Activated CD4-positive, alpha-beta T cell treated with anti-CD3 and anti-CD28 coated beads, Interleukin-2, amount 10 ng/mL, durations not matched to agents 7 days and 5 days (primary cell): ENCODE results near the gene EDEM2. TPM values are rescaled to one million over a fixed set of nuclear protein-coding genes. Genes with fewer than 3 reads are reported as not detected.
A peak's percentile ranks its signal among the peaks of the same experiment; 100 is the strongest.
"Not testable (repeated sequence)": the region's sequence is repeated elsewhere in the genome, so short reads cannot be mapped to it uniquely, and the experiment has no call there.

Source experiments
- CTCF ChIA-PET: fragments of 350-600 bp; sonication (Branson Sonifier 250); formaldehyde crosslinking; loops from one replicate; lab custom pipeline; 2021; ENCODE audit warnings: antibody characterized with exemption; lab: Charles Lee
- POLR2A ChIA-PET: fragments of 350-600 bp; sonication (Branson Sonifier 250); formaldehyde crosslinking; loops from one replicate; lab custom pipeline; 2021; ENCODE audit warnings: antibody characterized with exemption; lab: Charles Lee
- DNase-seq: peaks from one replicate; pipeline ENCODE4 v3.0.0-alpha.2; 2020
- H3K27ac Mint-ChIP-seq: one replicate; pipeline ENCODE4 v1.8.0; 2021; ENCODE audit warnings: mild to moderate bottlenecking, moderate library complexity, mixed read lengths
- H3K27me3 Mint-ChIP-seq: one replicate; pipeline ENCODE4 v1.8.0; 2021; ENCODE audit warnings: mixed read lengths
- H3K36me3 Mint-ChIP-seq: one replicate; pipeline ENCODE4 v1.8.0; 2021; ENCODE audit warnings: low read depth, mixed read lengths
- H3K4me1 Mint-ChIP-seq: one replicate; pipeline ENCODE4 v1.8.0; 2021; ENCODE audit warnings: mixed read lengths
- H3K4me3 Mint-ChIP-seq: one replicate; pipeline ENCODE4 v1.8.0; 2021; ENCODE audit warnings: mild to moderate bottlenecking, moderate library complexity, mixed read lengths
- H3K9me3 Mint-ChIP-seq: one replicate; pipeline ENCODE4 v1.8.0; 2021; ENCODE audit warnings: mixed read lengths
- total RNA-seq, 2 experiments: library from RNA; stranded (reverse); gene quantifications; one replicate each; pipeline ENCODE4 v1.2.3, GENCODE V29; 2021

Gene EDEM2
- total RNA-seq = 10 to 100 TPM; 22.8 to 25.0 TPM

GRCh38 chr20:35146920-35147574 lies at the start of gene EDEM2:
TSS of gene EDEM2 (minus strand) at chr20:35147336. CDS start at chr20:35147258, 78 bp downstream.
- peak within 1 kb of the TSS; percentile 95 for H3K4me3 Mint-ChIP-seq
- H3K27ac Mint-ChIP-seq = peak within 1 kb of the TSS; percentile 93
- peak; percentile 95 for DNase-seq
- peaks cover 31% of the 10 kb centered on the region for H3K4me1 Mint-ChIP-seq
- H3K27me3 Mint-ChIP-seq = peaks cover 3% of the 10 kb centered on the region
- ChIA-PET POLR2A (interaction anchor here (0.7 to 1.4 kb wide), 5 partner anchors 118 to 807 kb away, joined by 3 to 6 read pairs (median 4); partner anchors contain the start of gene MMP24OS), CTCF (interaction anchor here (0.7 to 1.9 kb wide), 10 partner anchors 10 to 268 kb away, joined by 3 to 10 read pairs (median 4); partner anchors contain the start of gene EIF6)
- H3K9me3 Mint-ChIP-seq = no peaks in the 10 kb centered on the region
- peaks cover 8% of the 10 kb centered on the region for H3K36me3 Mint-ChIP-seq

- H3K27me3 Mint-ChIP-seq = no peaks in the 10 kb centered on the region
- no peak overlapping the region for H3K27ac Mint-ChIP-seq
- no peak overlapping the region for H3K4me3 Mint-ChIP-seq
- H3K36me3 Mint-ChIP-seq = peaks cover 10% of the 10 kb centered on the region
- H3K4me1 Mint-ChIP-seq = no peaks in the 10 kb centered on the region
- CTCF ChIA-PET = interaction anchor here (0.7 kb wide), 1 partner anchor 758 kb away, joined by 8 read pairs; no protein-coding TSS in a partner anchor
- DNase-seq = no peak
- peaks cover 18% of the 10 kb centered on the region for H3K9me3 Mint-ChIP-seq
- POLR2A ChIA-PET = no interaction called here
These were observed 49.2 kb upstream of the EDEM2 start for GRCh38 chr20:35196313-35196712.

- H3K27me3 Mint-ChIP-seq, DNase-seq, H3K27ac Mint-ChIP-seq, POLR2A ChIA-PET, CTCF ChIA-PET, H3K4me1 Mint-ChIP-seq, H3K4me3 Mint-ChIP-seq, H3K36me3 Mint-ChIP-seq: not testable (repeated sequence)
- H3K9me3 Mint-ChIP-seq = peaks cover 13% of the 10 kb centered on the region
These were observed 46.1 kb upstream of the EDEM2 start for GRCh38 chr20:35193031-35193791.

GRCh38 chr20:35192118-35192872 lies 45.2 kb upstream of the EDEM2 start:
- Mint-ChIP-seq H3K4me1 (no peaks in the 10 kb centered on the region), H3K27ac (peak overlapping the region; percentile 11), H3K9me3 (peaks cover 11% of the 10 kb centered on the region), H3K36me3 (peaks cover 8% of the 10 kb centered on the region), H3K4me3 (no peak overlapping the region), H3K27me3 (no peaks in the 10 kb centered on the region)
- CTCF ChIA-PET = no interaction called here
- no peak for DNase-seq
- POLR2A ChIA-PET = no interaction called here

- H3K27ac Mint-ChIP-seq = no peak overlapping the region
- peaks cover 4% of the 10 kb centered on the region for H3K9me3 Mint-ChIP-seq
- H3K4me1 Mint-ChIP-seq = no peaks in the 10 kb centered on the region
- H3K36me3 Mint-ChIP-seq = peaks cover 5% of the 10 kb centered on the region
- DNase-seq = no peak
- POLR2A ChIA-PET = no interaction called here
- H3K4me3 Mint-ChIP-seq = no peak overlapping the region
- H3K27me3 Mint-ChIP-seq = no peaks in the 10 kb centered on the region
- CTCF ChIA-PET = interaction anchor here (0.6 kb wide), 1 partner anchor 9 kb away, joined by 3 read pairs; no protein-coding TSS in a partner anchor
These were observed 44.4 kb upstream of the EDEM2 start for GRCh38 chr20:35191419-35192117.

GRCh38 chr20:35190556-35190955 lies 43.4 kb upstream of the EDEM2 start:
- Mint-ChIP-seq H3K9me3 (no peaks in the 10 kb centered on the region), H3K27ac (no peak overlapping the region), H3K36me3 (no peaks in the 10 kb centered on the region), H3K27me3 (no peaks in the 10 kb centered on the region), H3K4me3 (no peak overlapping the region), H3K4me1 (no peaks in the 10 kb centered on the region)
- ChIA-PET CTCF (interaction anchor here (0.6 kb wide), 1 partner anchor 8 kb away, joined by 3 read pairs; no protein-coding TSS in a partner anchor), POLR2A (no interaction called here)
- DNase-seq = no peak

- CTCF ChIA-PET, H3K27me3 Mint-ChIP-seq, H3K27ac Mint-ChIP-seq, POLR2A ChIA-PET, H3K9me3 Mint-ChIP-seq, H3K4me1 Mint-ChIP-seq, DNase-seq, H3K4me3 Mint-ChIP-seq, H3K36me3 Mint-ChIP-seq: not testable (repeated sequence)
These were observed 42.1 kb upstream of the EDEM2 start for GRCh38 chr20:35189223-35189622.

- no peaks in the 10 kb centered on the region for H3K27me3 Mint-ChIP-seq
- ChIA-PET CTCF (interaction anchor here (0.7 kb wide), 1 partner anchor 380 kb away, joined by 3 read pairs; no protein-coding TSS in a partner anchor), POLR2A (no interaction called here)
- no peaks in the 10 kb centered on the region for H3K9me3 Mint-ChIP-seq
- H3K4me1 Mint-ChIP-seq = no peaks in the 10 kb centered on the region
- no peak overlapping the region for H3K4me3 Mint-ChIP-seq
- H3K27ac Mint-ChIP-seq = no peak overlapping the region
- H3K36me3 Mint-ChIP-seq = no peaks in the 10 kb centered on the region
- DNase-seq = no peak
These were observed 40.6 kb upstream of the EDEM2 start for GRCh38 chr20:35187584-35188190.

GRCh38 chr20:35186691-35187289 lies 39.7 kb upstream of the EDEM2 start:
- H3K4me1 Mint-ChIP-seq, H3K27ac Mint-ChIP-seq, H3K27me3 Mint-ChIP-seq, H3K36me3 Mint-ChIP-seq, DNase-seq, POLR2A ChIA-PET, H3K9me3 Mint-ChIP-seq, H3K4me3 Mint-ChIP-seq: not testable (repeated sequence)
- CTCF ChIA-PET = interaction anchor here (0.7 kb wide), 1 partner anchor 379 kb away, joined by 3 read pairs; no protein-coding TSS in a partner anchor

GRCh38 chr20:35181731-35182130 lies 34.6 kb upstream of the EDEM2 start:
- DNase-seq = no peak
- Mint-ChIP-seq H3K9me3 (no peaks in the 10 kb centered on the region), H3K27me3 (no peaks in the 10 kb centered on the region), H3K4me3 (no peak overlapping the region), H3K27ac (no peak overlapping the region), H3K4me1 (no peaks in the 10 kb centered on the region), H3K36me3 (no peaks in the 10 kb centered on the region)
- ChIA-PET CTCF (no interaction called here), POLR2A (no interaction called here)

GRCh38 chr20:35180266-35180665 lies 33.1 kb upstream of the EDEM2 start:
- Mint-ChIP-seq H3K4me1 (no peaks in the 10 kb centered on the region), H3K27me3 (no peaks in the 10 kb centered on the region), H3K27ac (no peak overlapping the region), H3K9me3 (no peaks in the 10 kb centered on the region), H3K36me3 (no peaks in the 10 kb centered on the region), H3K4me3 (no peak overlapping the region)
- POLR2A ChIA-PET = no interaction called here
- CTCF ChIA-PET = no interaction called here
- DNase-seq = no peak
